Measurements from ENCODE around the gene GABRP.

Gene GABRP

GRCh38 chr5:170739446-170739845, 44.1 kb upstream of the GABRP start:
- H3K4me1 ChIP-seq (ENCODE audit: low read length), result no peaks in the 10 kb centered on the region
- H4K20me1 ChIP-seq (ENCODE audit: insufficient read depth, low read length), result no peaks in the 10 kb centered on the region
- no peaks in the 10 kb centered on the region for H3K79me2 ChIP-seq (ENCODE audit: low read length)
- H3K9me3 ChIP-seq (ENCODE audit: insufficient read depth, low read length), result peaks cover 5% of the 10 kb centered on the region; the same call in 1 of the 2 replicates
- no peak overlapping the region for H3K9ac ChIP-seq (ENCODE audit: low read length)
- no peak overlapping the region for H2AFZ ChIP-seq (ENCODE audit: low read depth, low read length)
- H3K4me3 ChIP-seq (ENCODE audit: low read length), result no peak overlapping the region
- no peak overlapping the region for H3K27ac ChIP-seq (ENCODE audit: low read length)
- no peaks in the 10 kb centered on the region for H3K36me3 ChIP-seq (replicated peaks; ENCODE audit: low read depth, low read length)
- no peak overlapping the region for H3K4me2 ChIP-seq (ENCODE audit: low read length)
- peaks cover 45% of the 10 kb centered on the region for H3K27me3 ChIP-seq (ENCODE audit: low read depth, low read length)
- TF ChIP-seq EZH2phosphoT487 (IDR thresholded peaks at IDR 0.05; ENCODE audit: low read depth), result no peak
- TF ChIP-seq, protein P1, sequence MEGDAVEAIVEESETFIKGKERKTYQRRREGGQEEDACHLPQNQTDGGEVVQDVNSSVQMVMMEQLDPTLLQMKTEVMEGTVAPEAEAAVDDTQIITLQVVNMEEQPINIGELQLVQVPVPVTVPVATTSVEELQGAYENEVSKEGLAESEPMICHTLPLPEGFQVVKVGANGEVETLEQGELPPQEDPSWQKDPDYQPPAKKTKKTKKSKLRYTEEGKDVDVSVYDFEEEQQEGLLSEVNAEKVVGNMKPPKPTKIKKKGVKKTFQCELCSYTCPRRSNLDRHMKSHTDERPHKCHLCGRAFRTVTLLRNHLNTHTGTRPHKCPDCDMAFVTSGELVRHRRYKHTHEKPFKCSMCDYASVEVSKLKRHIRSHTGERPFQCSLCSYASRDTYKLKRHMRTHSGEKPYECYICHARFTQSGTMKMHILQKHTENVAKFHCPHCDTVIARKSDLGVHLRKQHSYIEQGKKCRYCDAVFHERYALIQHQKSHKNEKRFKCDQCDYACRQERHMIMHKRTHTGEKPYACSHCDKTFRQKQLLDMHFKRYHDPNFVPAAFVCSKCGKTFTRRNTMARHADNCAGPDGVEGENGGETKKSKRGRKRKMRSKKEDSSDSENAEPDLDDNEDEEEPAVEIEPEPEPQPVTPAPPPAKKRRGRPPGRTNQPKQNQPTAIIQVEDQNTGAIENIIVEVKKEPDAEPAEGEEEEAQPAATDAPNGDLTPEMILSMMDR (IDR thresholded peaks at IDR 0.05; ENCODE audit: low read depth, low read length), result no peak

GRCh38 chr5:170740551-170741205, 42.8 kb upstream of the GABRP start:
- Histone ChIP-seq H2AFZ (ENCODE audit: low read depth, low read length) (no peak overlapping the region), H3K27ac (ENCODE audit: low read length) (no peak overlapping the region), H3K4me2 (ENCODE audit: low read length) (no peak overlapping the region), H3K27me3 (ENCODE audit: low read depth, low read length) (peaks cover 37% of the 10 kb centered on the region), H3K36me3 (replicated peaks; ENCODE audit: low read depth, low read length) (no peaks in the 10 kb centered on the region), H3K9me3 (ENCODE audit: insufficient read depth, low read length) (peaks cover 3% of the 10 kb centered on the region; the same call in 1 of the 2 replicates), H3K79me2 (ENCODE audit: low read length) (no peaks in the 10 kb centered on the region), H3K4me1 (ENCODE audit: low read length) (peaks cover 10% of the 10 kb centered on the region), H3K9ac (ENCODE audit: low read length) (no peak overlapping the region), H3K4me3 (ENCODE audit: low read length) (no peak overlapping the region), H4K20me1 (ENCODE audit: insufficient read depth, low read length) (no peaks in the 10 kb centered on the region)
- no peak for TF ChIP-seq EZH2phosphoT487 (IDR thresholded peaks at IDR 0.05; ENCODE audit: low read depth)
- TF ChIP-seq, protein P1 (IDR thresholded peaks at IDR 0.05; ENCODE audit: low read depth, low read length), result no peak

DNA sequence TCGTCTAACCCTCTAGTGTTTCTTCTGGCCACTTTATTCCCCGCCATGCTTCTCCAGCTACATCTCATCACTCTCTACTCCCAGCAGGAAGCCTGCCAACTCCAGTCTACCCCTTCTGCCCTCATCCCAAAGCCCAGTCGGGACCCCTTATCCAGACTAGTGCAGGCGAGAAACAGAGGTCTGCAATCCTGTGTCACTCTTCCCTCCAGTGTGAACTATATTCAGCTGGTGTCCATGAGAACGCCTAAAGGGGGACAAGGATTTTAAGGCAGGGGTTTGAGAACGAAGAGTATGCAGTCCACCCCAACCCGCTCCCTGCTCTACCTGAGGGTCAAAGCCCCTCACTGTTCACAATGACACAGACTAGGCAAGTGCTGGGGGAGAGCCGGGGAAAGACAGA, 41.7 kb upstream of the GABRP start:
- Histone ChIP-seq H4K20me1 (ENCODE audit: insufficient read depth, low read length) (no peaks in the 10 kb centered on the region), H3K9me3 (ENCODE audit: insufficient read depth, low read length) (no peaks in the 10 kb centered on the region), H3K9ac (ENCODE audit: low read length) (no peak overlapping the region), H3K79me2 (ENCODE audit: low read length) (no peaks in the 10 kb centered on the region), H3K4me1 (ENCODE audit: low read length) (peaks cover 21% of the 10 kb centered on the region), H3K27me3 (ENCODE audit: low read depth, low read length) (peaks cover 34% of the 10 kb centered on the region), H3K4me3 (ENCODE audit: low read length) (no peak overlapping the region), H3K36me3 (replicated peaks; ENCODE audit: low read depth, low read length) (no peaks in the 10 kb centered on the region), H3K27ac (ENCODE audit: low read length) (no peak overlapping the region), H3K4me2 (ENCODE audit: low read length) (no peak overlapping the region), H2AFZ (ENCODE audit: low read depth, low read length) (no peak overlapping the region)
- TF ChIP-seq EZH2phosphoT487 (IDR thresholded peaks at IDR 0.05; ENCODE audit: low read depth), result no peak
- TF ChIP-seq, protein P1 (IDR thresholded peaks at IDR 0.05; ENCODE audit: low read depth, low read length), result no peak

- Histone ChIP-seq H3K4me3 (ENCODE audit: low read length) (no peak overlapping the region), H4K20me1 (ENCODE audit: insufficient read depth, low read length) (no peaks in the 10 kb centered on the region)
These were observed 39.7 kb upstream of the GABRP start for GRCh38 chr5:170743876-170744212.

More at GRCh38 chr5:170743876-170744212, 39.7 kb upstream of the GABRP start:
- H3K4me1 ChIP-seq (ENCODE audit: low read length), result peaks cover 23% of the 10 kb centered on the region
- H3K79me2 ChIP-seq (ENCODE audit: low read length), result no peaks in the 10 kb centered on the region
- H3K27me3 ChIP-seq (ENCODE audit: low read depth, low read length), result peaks cover 45% of the 10 kb centered on the region
- no peak overlapping the region for H3K4me2 ChIP-seq (ENCODE audit: low read length)
- no peaks in the 10 kb centered on the region for H3K36me3 ChIP-seq (replicated peaks; ENCODE audit: low read depth, low read length)
- no peak overlapping the region for H3K27ac ChIP-seq (ENCODE audit: low read length)
- H2AFZ ChIP-seq (ENCODE audit: low read depth, low read length), result no peak overlapping the region
- no peaks in the 10 kb centered on the region for H3K9me3 ChIP-seq (ENCODE audit: insufficient read depth, low read length)
- H3K9ac ChIP-seq (ENCODE audit: low read length), result no peak overlapping the region
- TF ChIP-seq, protein P1 (IDR thresholded peaks at IDR 0.05; ENCODE audit: low read depth, low read length), result no peak
- no peak for TF ChIP-seq EZH2phosphoT487 (IDR thresholded peaks at IDR 0.05; ENCODE audit: low read depth)

Measured in OCI-LY3 (cell line).